BJ (cell line): ENCODE data around the gene DERA. TPM values are rescaled to one million over a fixed set of nuclear protein-coding genes. Genes with fewer than 3 reads are reported as not detected.

ENCODE experiments used
- CTCF ChIA-PET: fragments of 350-600 bp; formaldehyde crosslinking; extraction: SDS; loops from one replicate; lab custom pipeline; 2021; ENCODE audit warnings: antibody characterized with exemption, inconsistent platforms; lab: Yijun Ruan, JAX
- POLR2A ChIA-PET: fragments of 300-600 bp; sonication (Branson Sonifier 250); formaldehyde crosslinking; extraction: SDS; loops from one replicate; lab custom pipeline; 2021; ENCODE audit warnings: antibody characterized with exemption; lab: Charles Lee
- DNase-seq: peaks from one replicate; pipeline ENCODE4 v3.0.0-alpha.2; 2011; ENCODE audit warnings: low read depth
- H3K27me3 ChIP-seq: 2 replicates; pipeline ENCODE4 v1.6.0; 2011; ENCODE audit warnings: low read length; ENCODE audit not compliant: control insufficient read depth, insufficient read depth
- H3K36me3 ChIP-seq: 2 replicates; pipeline ENCODE4 v1.5.1; 2011; ENCODE audit warnings: low read length; ENCODE audit not compliant: control insufficient read depth, insufficient read depth
- H3K4me3 ChIP-seq: 2 replicates; pipeline ENCODE4 v1.5.1; 2011; ENCODE audit warnings: low read depth, mild to moderate bottlenecking, control low read depth, low read length
- CTCF ChIP-seq: IDR thresholded peaks from 2 replicates; pipeline ENCODE4 v1.5.1; 2011; ENCODE audit warnings: low read depth, mild to moderate bottlenecking, control low read depth, inconsistent platforms, low read length, moderate library complexity; ENCODE audit not compliant: insufficient read depth
- polyA plus RNA-seq: library from polyadenylated mRNA; depleted of rRNA; stranded (reverse); fragments of >200 nt; gene quantifications from 2 replicates; pipeline ENCODE4 v1.2.3, GENCODE V29; 2011

DERA gene
- polyA plus RNA-seq, 1 experiment: 22.6 TPM

- no peak for TF ChIP-seq CTCF
- ChIA-PET POLR2A (no interaction called here), CTCF (no interaction called here)
- DNase-seq: no peak
- no peaks in the 10 kb centered on the region for H3K27me3 ChIP-seq
- H3K4me3 ChIP-seq: no peak overlapping the region
- H3K36me3 ChIP-seq: no peaks in the 10 kb centered on the region
Observed at GRCh38 chr12:15919418-15919817, 8.3 kb downstream of the DERA start.

GRCh38 chr12:15924956-15925355 is 13.8 kb downstream of the DERA start:
- CTCF ChIA-PET: no interaction called here

GRCh38 chr12:15928346-15928745 is 17.2 kb downstream of the DERA start:
- Histone ChIP-seq H3K27me3 (no peaks in the 10 kb centered on the region), H3K4me3 (no peak overlapping the region), H3K36me3 (no peaks in the 10 kb centered on the region)
- CTCF ChIA-PET: interaction anchor here (1.0 to 1.9 kb wide), 3 partner anchors 10 to 50 kb away, joined by 3 to 11 read pairs (median 4); no protein-coding TSS in a partner anchor
- TF ChIP-seq CTCF: no peak
- POLR2A ChIA-PET: interaction anchor here (0.6 kb wide), 2 partner anchors 47 to 223 kb away, joined by 3 read pairs; no protein-coding TSS in a partner anchor
- peak; percentile 37 for DNase-seq

More at GRCh38 chr12:15924956-15925355, 13.8 kb downstream of the DERA start:
- no peak overlapping the region for H3K4me3 ChIP-seq
- POLR2A ChIA-PET: no interaction called here
- no peak for DNase-seq
- no peaks in the 10 kb centered on the region for H3K36me3 ChIP-seq
- H3K27me3 ChIP-seq: no peaks in the 10 kb centered on the region
- TF ChIP-seq CTCF: no peak

- Histone ChIP-seq H3K27me3 (no peaks in the 10 kb centered on the region), H3K36me3 (no peaks in the 10 kb centered on the region), H3K4me3 (no peak overlapping the region)
- POLR2A ChIA-PET: interaction anchor here (0.6 kb wide), 1 partner anchor 223 kb away, joined by 3 read pairs; no protein-coding TSS in a partner anchor
- CTCF ChIA-PET: interaction anchor here (1.0 to 1.9 kb wide), 3 partner anchors 9 to 49 kb away, joined by 3 to 11 read pairs (median 4); no protein-coding TSS in a partner anchor
- DNase-seq: no peak
- no peak for TF ChIP-seq CTCF
Observed at GRCh38 chr12:15928870-15929571, 17.9 kb downstream of the DERA start.

- no peak for DNase-seq
- H3K4me3 ChIP-seq: no peak overlapping the region
- ChIA-PET CTCF (no interaction called here), POLR2A (no interaction called here)
- H3K36me3 ChIP-seq: no peaks in the 10 kb centered on the region
- TF ChIP-seq CTCF: no peak
- no peaks in the 10 kb centered on the region for H3K27me3 ChIP-seq
Observed at GRCh38 chr12:15931590-15932053, 20.5 kb downstream of the DERA start.
